SK-N-MC (cell line): Measurements from ENCODE around the gene FIP1L1.

ENCODE experiments used
- EZH2 ChIP-seq: fragments of 200-600 bp; sonication (generic); IDR thresholded peaks from one replicate; pipeline ENCODE4 v1.6.1; 2017; ENCODE audit warnings: antibody characterized with exemption
- FOXP2 ChIP-seq: optimal IDR thresholded peaks from 2 replicates; pipeline ENCODE3; 2011; ENCODE audit warnings: mild to moderate bottlenecking, moderate library complexity; ENCODE audit not compliant: insufficient read depth; ENCODE audit errors: extremely low read length, control extremely low read depth
- POLR2AphosphoS5 ChIP-seq: IDR thresholded peaks from 2 replicates; pipeline ENCODE4 v1.6.1; 2012; ENCODE audit warnings: mild to moderate bottlenecking, low read depth, low read length, borderline replicate concordance

DNA sequence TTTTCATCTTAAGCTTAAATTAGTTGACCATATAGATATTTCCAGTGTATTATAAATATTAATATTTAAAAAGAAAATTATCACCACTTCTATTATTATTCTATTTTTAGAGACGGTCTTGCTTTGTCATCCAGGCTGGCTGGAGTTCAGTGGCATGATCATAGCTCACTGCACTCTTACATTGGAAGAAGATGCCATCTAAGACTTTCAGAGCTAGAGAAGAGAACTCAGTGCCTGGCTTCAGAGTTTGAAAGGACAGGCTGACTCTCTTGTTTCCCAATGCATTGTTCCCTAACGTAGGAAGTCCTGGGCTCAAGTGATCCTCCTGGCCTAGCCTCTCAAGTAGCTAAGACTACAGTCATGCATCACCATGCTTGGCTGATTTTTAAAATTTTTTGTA, 75.9 kb downstream of the FIP1L1 start:
- TF ChIP-seq EZH2 = no peak
- TF ChIP-seq POLR2AphosphoS5 = no peak
- no peak for TF ChIP-seq FOXP2
